Epidermal melanocyte (primary cell): ENCODE measurements around the gene ELK1.
"Not testable (repeated sequence)": the region's sequence is repeated elsewhere in the genome, so short reads cannot be mapped to it uniquely, and the experiment has no call there.

Source experiments
- DNase-seq: peaks from one replicate; pipeline ENCODE4 v3.0.0; 2011; ENCODE audit warnings: low spot score; ENCODE audit not compliant: insufficient read length

ELK1 gene

GRCh38 chrX:47612418-47612817 is 37.9 kb downstream of the ELK1 start:
- no peak for DNase-seq

GRCh38 chrX:47611926-47612325 is 38.4 kb downstream of the ELK1 start:
- no peak for DNase-seq

DNA sequence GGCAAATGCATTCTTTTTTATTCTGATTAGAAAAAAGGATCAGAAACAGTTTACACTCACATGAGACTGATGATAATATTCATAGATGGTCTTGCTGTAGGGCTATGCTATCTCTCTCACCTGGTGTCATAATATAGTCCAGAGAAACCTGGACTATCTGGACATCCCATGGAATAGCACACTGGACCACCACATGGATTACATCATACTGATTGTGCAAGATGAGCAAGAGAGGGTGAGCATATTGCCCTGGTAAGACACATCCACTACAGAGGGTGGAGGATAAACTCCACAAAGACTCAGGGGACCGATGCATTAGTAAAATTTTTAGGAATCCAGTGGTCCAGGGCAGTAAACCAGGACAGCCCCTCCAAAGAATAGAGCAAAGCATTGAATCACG is 38.9 kb downstream of the ELK1 start:
- no peak for DNase-seq

DNA sequence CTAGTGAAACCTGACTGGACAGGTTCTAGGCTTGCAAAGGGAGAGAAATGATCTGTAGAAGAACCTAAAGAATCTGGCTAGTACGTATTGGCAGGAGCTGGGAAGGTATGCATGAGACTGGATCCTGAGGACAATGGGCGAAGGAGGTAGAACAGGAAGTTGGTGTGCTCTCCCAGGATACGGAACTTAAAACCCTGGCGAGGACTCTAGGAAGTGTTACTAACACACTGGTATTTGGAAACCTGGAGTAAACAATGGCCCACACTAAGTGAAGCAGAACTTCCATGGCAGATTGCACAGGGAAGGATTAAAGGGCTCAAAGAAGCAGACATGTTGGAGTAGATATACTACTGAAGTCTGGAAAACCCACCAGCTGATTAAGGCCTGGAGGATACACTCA is 39.9 kb downstream of the ELK1 start:
- no peak for DNase-seq

GRCh38 chrX:47608130-47608810 is 42.1 kb downstream of the ELK1 start:
- no peak for DNase-seq

DNA sequence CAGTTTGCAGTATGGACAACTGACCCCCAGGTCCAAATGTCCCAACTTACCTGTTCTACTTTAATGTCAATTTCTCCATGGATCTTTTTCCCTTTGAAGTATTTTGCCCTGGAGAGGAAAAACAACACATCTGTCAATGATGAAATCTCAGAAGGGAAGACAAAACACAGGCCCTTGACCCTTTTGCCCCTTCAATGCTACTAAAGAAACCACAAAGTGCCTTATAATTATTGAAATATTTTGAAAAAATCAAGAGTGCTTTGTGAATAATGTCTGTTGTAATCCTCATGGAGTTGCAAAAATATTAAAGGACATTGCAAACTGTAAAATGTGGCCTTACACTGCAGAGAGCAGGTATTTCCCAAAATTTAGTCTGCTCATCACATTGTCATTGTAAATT is 43.3 kb downstream of the ELK1 start:
- DNase-seq, result no peak

- DNase-seq, result no peak
Measured at GRCh38 chrX:47605024-47605423, 45.3 kb downstream of the ELK1 start.

- not testable (repeated sequence) for DNase-seq
Measured at GRCh38 chrX:47603125-47603524, 47.2 kb downstream of the ELK1 start.

DNA sequence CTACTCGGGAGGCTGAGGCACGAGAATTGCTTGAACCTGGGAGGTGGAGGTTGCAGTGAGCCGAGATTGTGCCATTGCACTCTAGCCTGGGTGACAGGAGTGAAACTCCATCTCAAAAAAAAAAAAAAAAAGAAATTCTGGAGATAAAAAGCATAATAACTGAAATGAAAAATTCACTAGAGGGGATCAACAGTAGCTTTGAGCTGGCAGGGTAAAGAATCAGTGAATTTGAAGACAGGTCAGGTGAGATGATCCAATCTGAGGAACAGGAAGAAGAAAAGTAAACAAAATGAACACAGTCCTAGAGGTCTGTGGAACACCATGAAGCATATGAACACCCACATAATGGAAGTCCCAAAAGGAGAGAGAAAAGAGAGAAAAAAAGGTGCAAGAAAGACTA is 53.1 kb downstream of the ELK1 start:
- DNase-seq, result no peak

DNA sequence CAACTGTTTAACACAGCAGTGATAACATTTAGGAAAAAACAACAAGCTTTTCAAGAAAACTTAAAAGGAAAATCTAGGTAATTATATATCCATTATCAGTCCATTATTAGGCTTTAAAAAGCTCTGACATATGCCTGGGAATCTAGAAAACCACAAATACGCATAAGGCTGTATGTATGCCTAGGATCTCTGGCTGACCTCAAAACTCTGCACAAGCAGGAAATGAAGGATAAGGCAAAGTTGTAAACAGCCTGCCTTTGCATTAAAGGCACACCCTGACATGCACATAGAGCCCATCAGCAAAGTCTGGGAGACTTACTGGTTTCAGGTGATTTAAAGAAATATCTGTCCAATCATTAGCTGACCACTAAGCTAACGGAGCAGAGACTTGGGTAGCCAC is 54.1 kb downstream of the ELK1 start:
- no peak for DNase-seq

GRCh38 chrX:47595716-47596251 is 54.6 kb downstream of the ELK1 start:
- no peak for DNase-seq

GRCh38 chrX:47593522-47593921 is 56.8 kb downstream of the ELK1 start:
- no peak for DNase-seq

DNA sequence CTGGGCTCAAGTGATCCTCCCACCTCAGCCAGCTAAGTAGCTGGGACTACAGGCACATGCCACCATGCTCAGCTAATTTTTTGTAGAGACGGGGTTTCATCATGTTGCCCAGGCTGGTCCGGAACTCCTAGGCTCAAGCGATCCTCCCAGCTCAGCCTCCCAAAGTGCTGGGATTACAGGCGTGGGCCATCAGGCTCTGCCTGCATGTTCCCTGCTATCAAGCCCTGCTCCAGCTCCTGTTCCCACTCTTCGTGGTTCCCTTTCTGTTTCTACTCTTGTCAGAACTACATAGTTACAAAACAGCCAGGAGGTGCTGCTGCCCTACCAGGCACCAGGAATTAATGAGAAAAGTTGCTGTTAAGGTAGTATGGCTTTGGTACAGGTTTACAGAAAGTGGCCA is 59.4 kb downstream of the ELK1 start:
- no peak for DNase-seq

DNA sequence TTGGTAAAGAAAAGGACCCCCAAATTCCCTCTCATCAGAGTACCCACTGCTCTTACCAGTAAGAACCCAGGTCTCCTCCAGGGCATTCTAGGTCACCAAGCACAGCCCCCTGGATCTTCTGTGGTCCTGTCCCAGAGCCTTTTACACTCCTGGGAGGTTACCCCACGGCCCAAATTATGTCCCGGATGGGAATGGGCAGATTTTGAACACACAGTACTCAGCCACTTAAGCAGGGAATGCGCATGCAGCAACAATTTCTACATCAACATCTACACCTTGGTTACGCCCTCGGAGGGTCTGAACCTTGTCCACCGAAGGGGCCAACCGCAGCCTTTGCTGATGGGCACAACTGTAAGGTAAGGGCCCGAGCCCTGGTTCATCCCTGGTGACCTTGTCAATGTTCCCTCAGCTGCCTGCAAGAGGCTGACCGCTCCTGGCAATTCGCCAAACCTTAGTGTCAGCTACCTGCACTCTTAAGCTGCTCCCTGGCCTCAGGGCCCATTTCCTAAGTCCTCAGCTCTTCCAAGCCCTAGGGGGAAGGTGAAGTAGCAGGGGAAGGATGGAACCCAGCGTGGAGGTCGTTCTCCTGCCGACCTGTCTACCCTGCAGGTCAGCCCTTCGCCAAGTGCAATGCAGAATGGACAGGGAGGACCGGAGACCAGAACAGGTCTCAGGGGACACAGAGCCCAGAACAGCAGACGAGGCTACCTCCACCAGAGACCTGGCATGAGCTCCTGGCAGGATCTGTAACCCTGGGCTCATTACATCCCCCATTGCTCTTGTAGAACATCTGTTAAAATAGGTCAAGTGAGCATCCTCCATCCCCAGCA is 62.2 kb downstream of the ELK1 start:
- DNase-seq, result no peak

DNA sequence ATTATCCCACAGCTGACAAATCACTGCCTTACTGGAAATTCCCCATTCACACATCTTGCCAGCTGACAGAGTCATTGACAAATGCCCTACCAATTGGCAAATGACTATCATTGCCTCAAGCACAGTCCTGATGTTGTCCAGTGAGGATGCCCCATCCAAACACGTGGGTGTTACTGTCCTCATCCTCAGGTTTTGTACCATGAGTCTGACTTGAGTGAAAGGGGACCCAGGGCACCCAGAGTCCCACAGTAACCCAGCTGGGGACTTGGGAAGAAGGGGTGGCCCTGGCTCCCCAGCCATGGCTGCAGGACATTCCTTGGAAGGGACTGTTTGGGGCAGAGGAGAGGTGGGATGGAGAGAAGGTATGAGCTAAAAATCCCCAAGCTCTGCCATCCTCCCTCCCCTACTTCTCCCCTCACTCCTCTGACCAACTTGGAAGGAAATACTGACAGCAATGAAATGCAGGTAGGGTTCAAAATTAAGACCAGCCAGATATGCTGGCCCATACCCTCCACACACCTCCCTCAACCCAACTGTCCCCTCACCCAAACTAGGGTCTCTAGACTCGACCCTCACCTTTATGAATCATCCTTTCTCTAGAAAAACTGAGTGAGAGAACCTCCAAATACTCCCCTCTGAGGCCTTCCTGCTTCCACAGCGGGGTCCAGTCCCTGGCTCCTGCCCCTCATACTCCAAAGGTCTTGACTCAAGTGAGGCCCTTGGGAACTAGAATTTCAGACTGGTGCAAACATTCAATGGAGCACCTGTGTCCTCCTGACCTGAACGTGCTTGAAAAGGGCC is 63.1 kb downstream of the ELK1 start:
- DNase-seq, result no peak

GRCh38 chrX:47586043-47586787 is 64.1 kb downstream of the ELK1 start:
- DNase-seq, result no peak
